Fibroblast of gingiva (primary cell): ENCODE results near the gene SLC11A2.
"Not testable (repeated sequence)": the region's sequence is repeated elsewhere in the genome, so short reads cannot be mapped to it uniquely, and the experiment has no call there.

Experiments
- DNase-seq: peaks from one replicate; pipeline ENCODE4 v3.0.0-alpha.2; 2011; ENCODE audit warnings: low read depth

SLC11A2 gene

DNA sequence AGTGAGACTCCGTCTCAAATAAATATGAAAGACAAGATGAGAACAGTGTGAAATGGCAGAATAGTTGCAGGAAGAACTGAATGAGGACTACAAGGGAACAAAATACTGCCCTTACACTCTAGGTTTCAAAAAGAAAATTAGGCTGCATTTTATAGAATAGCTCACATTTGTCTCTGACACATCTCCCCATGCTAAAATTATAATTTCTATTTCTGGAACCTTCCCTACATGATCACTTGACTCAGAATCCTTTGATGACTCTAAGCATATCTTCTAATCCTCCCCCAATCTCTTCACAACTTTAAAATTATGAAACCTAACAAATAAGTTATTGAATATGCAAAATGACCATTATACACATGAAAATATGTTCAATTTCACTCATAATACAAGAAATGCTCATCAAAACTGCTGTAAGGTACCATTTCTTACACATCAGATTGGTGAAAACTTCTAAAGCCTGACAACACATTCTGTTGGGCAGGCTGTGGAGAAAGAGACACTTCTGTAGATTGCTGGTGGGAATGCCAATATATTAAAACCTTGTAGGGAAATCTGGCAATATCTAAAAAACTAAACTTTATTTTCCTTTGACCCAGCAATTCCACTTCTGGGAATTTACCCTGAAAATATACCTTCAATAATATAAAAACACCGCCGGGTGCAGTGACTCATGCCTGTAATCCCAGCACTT, 78.1 kb downstream of the SLC11A2 start:
- no peak for DNase-seq

GRCh38 chr12:50937653-50938052, 88.5 kb downstream of the SLC11A2 start:
- no peak for DNase-seq

GRCh38 chr12:50936821-50937530, 89.2 kb downstream of the SLC11A2 start:
- DNase-seq, result no peak

DNA sequence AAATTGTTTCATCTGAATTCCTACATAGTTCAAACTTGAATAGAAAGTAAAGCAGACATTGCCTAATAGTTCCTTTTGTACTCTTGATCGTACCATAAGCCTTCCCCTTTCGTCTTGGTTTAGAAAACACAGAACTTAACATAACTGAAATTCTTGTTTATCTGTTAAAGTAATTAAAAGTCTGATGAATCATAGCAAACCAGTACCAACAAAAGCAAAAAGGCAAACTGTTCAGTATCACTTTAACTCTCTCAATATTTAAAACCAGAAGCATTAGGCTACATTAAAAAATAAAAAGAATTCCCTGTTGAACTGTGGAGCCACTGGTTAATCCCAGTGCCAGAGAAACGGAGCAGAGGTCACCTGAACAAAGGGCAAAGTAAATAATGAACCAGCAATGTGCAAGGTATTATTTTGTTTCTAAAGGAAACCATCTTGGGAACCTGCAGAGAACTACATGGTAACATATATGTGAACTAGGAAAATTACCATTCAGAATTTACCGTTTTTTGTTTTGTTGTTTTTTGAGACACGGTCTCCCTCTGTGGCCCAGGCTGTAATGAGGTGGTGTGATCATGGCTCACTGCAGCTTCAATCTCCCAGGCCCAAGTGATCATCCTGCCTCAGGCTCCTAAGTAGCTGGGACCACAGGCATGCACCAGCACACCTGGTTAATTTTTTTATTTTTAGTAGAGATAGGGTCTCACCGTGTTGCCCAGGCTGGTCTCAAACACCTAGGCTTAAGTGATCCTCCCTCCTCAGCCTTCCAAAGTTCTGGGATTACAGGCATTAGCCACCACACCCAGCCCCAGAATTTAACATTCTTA, 91.0 kb downstream of the SLC11A2 start:
- peak; percentile 77 for DNase-seq

- DNase-seq, result peak; percentile 34
These were observed 91.8 kb downstream of the SLC11A2 start for GRCh38 chr12:50934371-50934851.

- peak; percentile 47 for DNase-seq
These were observed 92.6 kb downstream of the SLC11A2 start for GRCh38 chr12:50933459-50934124.

DNA sequence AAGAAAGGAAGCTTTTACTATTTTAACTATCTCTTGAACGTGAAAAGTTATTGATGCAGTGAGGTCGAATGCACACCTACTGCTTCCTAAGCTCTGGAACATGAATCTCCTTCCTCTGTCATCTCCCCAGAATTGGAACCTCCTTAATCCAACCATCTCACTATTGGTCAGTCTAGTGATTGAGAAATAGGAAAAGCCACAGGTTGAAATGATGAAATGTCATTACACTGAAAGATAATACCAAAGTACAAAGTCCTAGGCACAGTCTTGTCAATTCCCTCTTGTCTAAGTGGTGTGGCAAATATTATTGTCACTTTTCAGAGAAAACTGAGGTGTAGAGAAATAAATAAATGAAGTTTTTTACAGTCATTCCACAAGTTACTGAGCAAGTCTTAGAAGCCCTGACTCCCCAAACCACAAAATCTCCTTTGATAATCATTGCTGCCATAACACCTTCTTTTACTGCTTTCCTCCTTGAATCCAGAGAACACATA, 93.3 kb downstream of the SLC11A2 start:
- DNase-seq, result no peak

- DNase-seq, result not testable (repeated sequence)
These were observed 95.7 kb downstream of the SLC11A2 start for GRCh38 chr12:50930477-50930876.

- DNase-seq, result no peak
These were observed 96.4 kb downstream of the SLC11A2 start for GRCh38 chr12:50929831-50930230.
